MCF 10A (cell line): ENCODE measurements around the gene MPL. TPM values are rescaled to one million over a fixed set of nuclear protein-coding genes. Genes with fewer than 3 reads are reported as not detected.

Source experiments
- BruUV-seq: library from RNA; stranded (reverse); fragments of 400-500 nt; replicated peaks from 2 replicates; lab custom pipeline; 2021; lab: Mats Ljungman, UMichigan
- CTCF ChIA-PET: fragments of 300-600 bp; sonication (Branson Sonifier 250); formaldehyde crosslinking; extraction: SDS; loops from one replicate; lab custom pipeline; 2021; ENCODE audit warnings: antibody characterized with exemption, inconsistent platforms; lab: Yijun Ruan, JAX
- POLR2A ChIA-PET: fragments of 300-600, 350-650 bp; sonication (Branson Sonifier 250); formaldehyde crosslinking; extraction: SDS; loops from one replicate; lab custom pipeline; 2020; ENCODE audit warnings: antibody characterized with exemption, inconsistent platforms; lab: Yijun Ruan, JAX
- DNase-seq: peaks from one replicate; pipeline ENCODE4 v3.0.0-alpha.2; 2018; ENCODE audit not compliant: unreplicated experiment
- H3K27ac Mint-ChIP-seq: one replicate; pipeline ENCODE4 v1.8.0; 2022; ENCODE audit warnings: mild to moderate bottlenecking, low read depth, mixed read lengths; ENCODE audit not compliant: unreplicated experiment
- H3K27me3 Mint-ChIP-seq: one replicate; pipeline ENCODE4 v1.8.0; 2022; ENCODE audit warnings: mixed read lengths; ENCODE audit not compliant: insufficient read depth, unreplicated experiment
- H3K36me3 Mint-ChIP-seq: one replicate; pipeline ENCODE4 v1.8.0; 2022; ENCODE audit warnings: mild to moderate bottlenecking, moderate library complexity, mixed read lengths; ENCODE audit not compliant: insufficient read depth, unreplicated experiment
- H3K4me1 Mint-ChIP-seq: one replicate; pipeline ENCODE4 v1.8.0; 2022; ENCODE audit warnings: mixed read lengths; ENCODE audit not compliant: insufficient read depth, unreplicated experiment
- H3K4me3 Mint-ChIP-seq: one replicate; pipeline ENCODE4 v1.8.0; 2022; ENCODE audit warnings: mild to moderate bottlenecking, moderate library complexity, mixed read lengths; ENCODE audit not compliant: unreplicated experiment
- H3K9me3 Mint-ChIP-seq: one replicate; pipeline ENCODE4 v1.8.0; 2022; ENCODE audit warnings: mixed read lengths; ENCODE audit not compliant: unreplicated experiment
- CTCF ChIP-seq: fragments of 200-600 bp; IDR thresholded peaks from one replicate; pipeline ENCODE4 v1.8.0; 2022; ENCODE audit warnings: antibody characterized with exemption, mild to moderate bottlenecking; ENCODE audit not compliant: unreplicated experiment
- intact Hi-C: fragments of 100-400 bp; cut with micrococcal nuclease; formaldehyde crosslinking; loops from 2 replicates; pipeline ENCODE4 v1.14.1; 2022
- total RNA-seq: library from RNA; stranded (reverse); gene quantifications from 2 replicates; pipeline ENCODE4 v1.2.3, GENCODE V29; 2022

Gene MPL
- total RNA-seq, 1 experiment from 2014 or later: not detected

DNA sequence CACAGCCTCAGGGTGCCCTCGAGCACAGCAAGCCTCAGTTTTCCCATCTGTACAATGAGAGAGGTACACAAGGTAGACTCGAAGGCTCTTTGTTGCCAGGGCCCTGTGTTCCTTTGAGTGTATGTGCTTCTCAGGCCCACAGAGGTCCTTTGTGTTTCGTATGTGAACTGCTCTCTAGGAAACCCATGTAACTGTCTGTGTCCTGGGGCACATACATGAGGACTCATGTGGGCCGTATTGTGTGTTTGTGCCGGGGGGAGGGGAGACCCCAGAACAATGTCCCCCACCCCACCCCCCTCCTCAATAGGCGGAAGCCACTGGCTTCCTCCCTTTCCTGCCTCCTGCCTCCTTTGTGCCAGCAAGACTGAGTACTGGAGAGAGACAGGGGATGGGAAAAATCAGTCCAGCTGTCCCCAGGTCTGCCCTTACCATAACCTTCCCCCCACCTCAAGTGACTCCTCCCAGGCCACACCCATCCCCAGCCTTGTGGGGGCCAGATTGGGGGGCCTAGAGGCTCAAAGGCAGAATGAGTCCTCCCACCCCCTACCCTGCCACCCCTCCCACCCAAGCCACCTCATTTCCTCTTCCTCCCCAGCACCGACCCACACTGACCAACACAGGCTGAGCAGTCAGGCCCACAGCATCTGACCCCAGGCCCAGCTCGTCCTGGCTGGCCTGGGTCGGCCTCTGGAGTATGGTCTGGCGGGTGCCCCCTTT lies 37.1 kb upstream of the MPL start, which contains the start of gene TIE1:
Gene TIE1, plus strand, starts transcription at position 605 of the 717 bp plus-strand sequence. Its CDS starts 90 bp downstream, at position 695.
- Mint-ChIP-seq H3K4me3 (no peak within 1 kb of the TSS), H3K9me3 (no peaks in the 10 kb centered on the region), H3K4me1 (no peaks in the 10 kb centered on the region), H3K27me3 (peaks cover 12% of the 10 kb centered on the region), H3K27ac (no peak within 1 kb of the TSS), H3K36me3 (no peaks in the 10 kb centered on the region)
- POLR2A ChIA-PET: no interaction called here
- intact Hi-C loops: no loop called here
- no peak for TF ChIP-seq CTCF
- BruUV-seq: no TSS peak
- CTCF ChIA-PET: no interaction called here
- no peak for DNase-seq

- POLR2A ChIA-PET: no interaction called here
- Mint-ChIP-seq H3K4me1 (peaks cover 6% of the 10 kb centered on the region), H3K9me3 (no peaks in the 10 kb centered on the region), H3K27me3 (peaks cover 24% of the 10 kb centered on the region), H3K36me3 (no peaks in the 10 kb centered on the region), H3K4me3 (no peak overlapping the region), H3K27ac (no peak overlapping the region)
- CTCF ChIA-PET: no interaction called here
- BruUV-seq: no TSS peak
- DNase-seq: no peak
- intact Hi-C loops: no loop called here
- TF ChIP-seq CTCF: no peak
Observed at GRCh38 chr1:43302201-43302600, 35.4 kb upstream of the MPL start.

DNA sequence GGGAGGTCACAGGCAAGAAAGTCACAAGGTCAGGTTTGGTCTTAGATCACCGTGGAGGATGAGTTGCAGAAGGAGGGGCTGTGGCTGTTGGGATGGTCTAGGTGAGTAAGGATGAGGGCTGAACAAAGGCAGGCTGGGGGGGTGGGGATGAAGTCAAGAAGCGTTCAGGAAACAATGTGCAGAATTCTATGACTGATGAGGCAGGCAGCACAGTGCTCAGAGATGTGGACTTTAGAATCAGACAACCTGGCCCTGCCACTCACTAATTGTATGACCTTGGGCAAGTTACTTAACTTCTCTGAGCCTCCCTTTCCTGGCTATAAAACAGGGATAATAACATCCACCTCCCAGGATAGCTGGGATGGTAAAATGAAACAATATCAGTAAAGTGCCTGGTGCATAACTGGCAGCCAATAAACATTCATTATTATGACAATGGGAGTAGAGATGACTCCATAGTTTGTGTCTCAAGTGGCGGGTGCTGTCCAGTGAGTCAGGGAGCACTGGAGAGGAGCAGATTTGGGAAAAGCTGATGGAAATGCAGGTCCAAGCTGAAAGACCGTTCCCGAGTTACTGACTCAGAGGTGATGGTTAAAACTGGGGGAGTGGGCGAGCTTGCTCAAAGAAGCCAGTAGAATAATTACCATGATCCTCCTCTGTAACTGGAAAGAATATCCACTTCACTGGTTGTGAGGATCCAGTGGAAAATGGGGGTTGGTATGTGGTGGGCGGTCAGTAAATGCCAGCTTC lies 34.7 kb upstream of the MPL start:
- intact Hi-C loops: no loop called here
- ChIA-PET POLR2A (interaction anchor here (0.8 kb wide), 1 partner anchor 11 kb away, joined by 3 read pairs; no protein-coding TSS in a partner anchor), CTCF (interaction anchor here (0.9 kb wide), 1 partner anchor 17 kb away, joined by 3 read pairs; the partner anchor contains the start of gene C1orf210)

More for the DNA sequence above, 34.7 kb upstream of the MPL start:
- no peak for DNase-seq
- H3K27ac Mint-ChIP-seq: no peak overlapping the region
- H3K36me3 Mint-ChIP-seq: no peaks in the 10 kb centered on the region
- no TSS peak for BruUV-seq
- no peak overlapping the region for H3K4me3 Mint-ChIP-seq
- no peak for TF ChIP-seq CTCF
- peaks cover 24% of the 10 kb centered on the region for H3K27me3 Mint-ChIP-seq
- peaks cover 6% of the 10 kb centered on the region for H3K4me1 Mint-ChIP-seq
- H3K9me3 Mint-ChIP-seq: no peaks in the 10 kb centered on the region
